ENCODE measurements around the gene MYORG.

Gene MYORG

DNA sequence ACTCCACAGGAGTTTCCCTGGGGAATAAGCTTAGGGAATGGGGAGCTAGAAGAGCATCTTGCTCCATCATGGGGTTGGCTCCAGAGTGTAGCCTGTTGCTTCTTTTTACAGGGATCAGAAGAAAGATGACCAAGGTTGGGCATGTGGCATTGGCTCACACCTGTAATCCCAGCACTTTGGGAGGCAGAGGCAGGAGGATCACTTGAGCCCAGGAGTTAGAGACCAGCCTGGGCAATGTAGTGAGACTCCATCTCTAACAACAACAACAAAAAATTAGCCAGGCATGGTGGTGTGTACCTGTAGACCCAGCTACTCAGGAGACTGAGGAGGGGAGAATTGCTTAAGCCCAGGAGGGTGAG is 28.9 kb downstream of the MYORG start:
- H3K36me3 ChIP-seq = no peaks in the 10 kb centered on the region; the same call in 1 of the 2 replicates
- no peaks in the 10 kb centered on the region for H3K4me1 ChIP-seq
- H3K27me3 ChIP-seq = no peaks in the 10 kb centered on the region
- no peak overlapping the region for H3K4me3 ChIP-seq (ENCODE audit: low read depth, low read length)
- DNase-seq = no peak
- no peaks in the 10 kb centered on the region for H3K9me3 ChIP-seq
- no peak for TF ChIP-seq CTCF (IDR thresholded peaks at IDR 0.05; ENCODE audit: low read depth, low read length)

- DNase-seq = no peak
- Histone ChIP-seq H3K9me3 (no peaks in the 10 kb centered on the region), H3K4me1 (no peaks in the 10 kb centered on the region), H3K4me3 (ENCODE audit: low read depth, low read length) (no peak overlapping the region), H3K27me3 (no peaks in the 10 kb centered on the region), H3K36me3 (no peaks in the 10 kb centered on the region; the same call in 1 of the 2 replicates)
- TF ChIP-seq CTCF (IDR thresholded peaks at IDR 0.05; ENCODE audit: low read depth, low read length) = no peak
Observed at GRCh38 chr9:34346873-34347799, 29.6 kb downstream of the MYORG start.

- no peak overlapping the region for H3K4me3 ChIP-seq (ENCODE audit: low read depth, low read length)
- TF ChIP-seq CTCF (IDR thresholded peaks at IDR 0.05; ENCODE audit: low read depth, low read length) = no peak
Observed at GRCh38 chr9:34343605-34344004, 33.1 kb downstream of the MYORG start.

DNA sequence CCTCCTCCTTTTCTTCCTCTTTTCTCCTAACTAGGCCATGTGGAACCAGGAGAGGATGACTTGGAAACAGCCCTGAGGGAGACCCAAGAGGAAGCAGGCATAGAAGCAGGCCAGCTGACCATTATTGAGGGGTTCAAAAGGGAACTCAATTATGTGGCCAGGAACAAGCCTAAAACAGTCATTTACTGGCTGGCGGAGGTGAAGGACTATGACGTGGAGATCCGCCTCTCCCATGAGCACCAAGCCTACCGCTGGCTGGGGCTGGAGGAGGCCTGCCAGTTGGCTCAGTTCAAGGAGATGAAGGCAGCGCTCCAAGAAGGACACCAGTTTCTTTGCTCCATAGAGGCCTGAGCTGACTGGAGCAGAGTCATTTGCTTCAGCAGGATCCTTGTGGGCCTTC is 33.6 kb downstream of the MYORG start:
- Histone ChIP-seq H3K9me3 (no peaks in the 10 kb centered on the region), H3K4me3 (ENCODE audit: low read depth, low read length) (no peak overlapping the region), H3K36me3 (no peaks in the 10 kb centered on the region; the same call in none of the 2 replicates), H3K4me1 (no peaks in the 10 kb centered on the region), H3K27me3 (no peaks in the 10 kb centered on the region)
- no peak for TF ChIP-seq CTCF (IDR thresholded peaks at IDR 0.05; ENCODE audit: low read depth, low read length)
- DNase-seq = no peak

More at GRCh38 chr9:34343605-34344004, 33.1 kb downstream of the MYORG start:
- DNase-seq = no peak
- H3K36me3 ChIP-seq = no peaks in the 10 kb centered on the region; the same call in none of the 2 replicates
- no peaks in the 10 kb centered on the region for H3K4me1 ChIP-seq
- no peaks in the 10 kb centered on the region for H3K27me3 ChIP-seq
- no peaks in the 10 kb centered on the region for H3K9me3 ChIP-seq

DNA sequence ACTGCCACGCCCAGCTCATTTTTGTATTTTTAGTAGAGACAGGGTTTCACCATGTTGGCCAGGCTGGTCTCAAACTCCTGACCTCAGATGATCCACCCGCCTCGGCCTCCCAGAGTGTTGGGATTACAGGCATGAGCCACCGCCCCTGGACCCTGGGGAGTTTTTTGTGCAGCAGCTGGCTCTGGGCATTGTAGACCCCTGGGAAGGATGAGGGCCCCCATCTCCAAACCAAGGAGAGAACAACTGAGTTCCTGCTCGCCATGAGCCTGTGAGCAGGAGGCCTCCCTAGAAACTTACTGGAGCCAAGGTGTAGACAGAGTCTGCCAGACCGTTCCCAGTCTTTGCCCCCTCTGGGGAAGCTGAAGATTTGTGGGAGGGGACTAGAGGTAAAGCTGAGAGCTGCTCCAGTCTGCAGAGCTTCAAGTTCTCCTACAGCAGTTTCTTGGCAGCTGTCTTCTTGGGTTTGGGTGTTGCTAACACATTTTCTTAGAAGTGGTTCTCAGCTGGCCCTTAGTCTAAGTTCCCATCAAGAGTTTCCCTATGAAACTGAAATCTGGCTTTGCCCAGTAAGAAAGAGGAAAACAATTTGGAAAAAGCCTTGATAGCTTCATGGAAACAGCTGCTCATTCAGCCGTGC is 34.9 kb downstream of the MYORG start:
- no peak for DNase-seq
- no peak for TF ChIP-seq CTCF (IDR thresholded peaks at IDR 0.05; ENCODE audit: low read depth, low read length)
- Histone ChIP-seq H3K9me3 (no peaks in the 10 kb centered on the region), H3K4me1 (no peaks in the 10 kb centered on the region), H3K4me3 (ENCODE audit: low read depth, low read length) (no peak overlapping the region), H3K27me3 (no peaks in the 10 kb centered on the region), H3K36me3 (no peaks in the 10 kb centered on the region; the same call in none of the 2 replicates)

All from BE2C (cell line).